Hematopoietic multipotent progenitor cell treated with erythropoietin and hydrocortisone succinate and interleukin-3 and kit ligand, for 4 days (in vitro differentiated cells): ENCODE results near the gene NEXN.
"Not testable (repeated sequence)": the region's sequence is repeated elsewhere in the genome, so short reads cannot be mapped to it uniquely, and the experiment has no call there.

Experiments used
- DNase-seq: peaks from one replicate; pipeline ENCODE4 v3.0.0-alpha.2; 2015

Gene NEXN

DNA sequence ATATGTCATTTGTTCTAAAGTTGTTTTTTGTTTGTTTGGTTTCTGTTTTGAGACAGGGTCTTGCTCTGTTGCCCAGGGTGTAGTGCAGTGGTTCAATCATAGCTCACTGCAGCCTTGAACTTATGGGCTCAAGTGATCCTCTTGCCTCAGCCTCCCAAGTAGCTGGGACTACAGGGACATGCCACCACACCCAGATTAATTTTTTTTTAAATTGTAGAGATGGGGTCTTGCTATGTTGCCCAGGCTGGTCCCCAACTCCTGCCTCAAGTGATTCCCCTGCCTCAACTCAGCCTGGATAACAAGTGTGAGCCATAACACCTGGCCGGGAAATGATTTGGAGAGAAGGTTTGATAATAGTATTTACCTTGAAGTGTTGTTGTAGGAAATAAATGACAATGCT lies 18.2 kb downstream of the NEXN start:
- no peak for DNase-seq

DNA sequence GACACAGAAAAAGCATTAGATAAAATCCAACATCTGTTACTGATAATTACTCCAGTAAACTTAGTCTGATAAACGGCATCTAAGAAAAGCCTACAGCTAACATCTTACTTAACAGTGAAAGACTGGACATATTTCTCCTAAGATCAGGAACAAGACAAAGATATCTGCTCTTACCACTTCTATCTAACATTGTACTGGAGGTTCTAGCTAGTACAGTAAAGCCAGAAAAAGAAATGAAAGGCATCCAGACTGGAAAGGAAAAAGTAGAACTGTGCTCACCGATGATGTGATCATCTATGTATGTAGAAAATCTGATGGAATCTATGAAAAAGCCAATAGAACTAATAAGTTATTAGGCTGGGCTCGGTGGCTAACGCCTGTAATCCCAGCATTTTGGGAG lies 21.7 kb downstream of the NEXN start:
- DNase-seq: no peak

DNA sequence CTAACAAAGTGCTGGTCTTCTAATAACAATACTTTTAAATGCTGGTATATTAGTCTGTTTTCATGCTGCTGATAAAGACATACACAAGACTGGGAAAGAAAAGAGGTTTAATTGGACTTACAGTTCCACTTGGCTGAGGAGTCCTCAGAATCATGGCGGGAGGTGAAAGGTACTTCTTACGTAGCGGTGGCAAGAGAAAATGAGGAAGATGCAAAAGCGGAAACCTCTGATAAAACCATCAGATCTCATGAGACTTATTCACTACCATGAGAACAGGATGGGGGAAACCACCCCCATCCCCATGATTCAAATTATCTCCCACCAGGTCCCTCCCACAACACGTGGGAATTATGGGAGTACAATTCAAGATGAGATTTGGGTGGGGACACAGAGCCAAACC lies 30.5 kb downstream of the NEXN start:
- not testable (repeated sequence) for DNase-seq

DNA sequence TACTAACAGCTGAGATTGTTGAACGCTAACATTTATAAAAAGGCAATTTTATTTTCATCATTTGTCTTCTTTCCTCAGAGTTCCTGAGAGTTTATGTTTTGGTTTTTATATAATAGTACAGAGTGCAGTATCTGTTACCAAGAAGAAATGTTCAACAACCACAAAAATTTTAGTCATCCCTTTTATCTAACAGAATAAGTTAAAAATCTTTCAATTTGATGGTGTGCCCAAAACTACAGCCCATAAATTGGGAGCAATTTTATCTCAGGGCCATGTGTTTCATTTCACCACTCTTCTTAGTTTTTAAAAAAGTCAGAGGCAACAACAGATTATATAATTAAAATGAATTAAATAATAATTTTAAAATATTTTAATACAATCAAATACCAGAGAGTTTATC lies 37.1 kb downstream of the NEXN start:
- DNase-seq: no peak

DNA sequence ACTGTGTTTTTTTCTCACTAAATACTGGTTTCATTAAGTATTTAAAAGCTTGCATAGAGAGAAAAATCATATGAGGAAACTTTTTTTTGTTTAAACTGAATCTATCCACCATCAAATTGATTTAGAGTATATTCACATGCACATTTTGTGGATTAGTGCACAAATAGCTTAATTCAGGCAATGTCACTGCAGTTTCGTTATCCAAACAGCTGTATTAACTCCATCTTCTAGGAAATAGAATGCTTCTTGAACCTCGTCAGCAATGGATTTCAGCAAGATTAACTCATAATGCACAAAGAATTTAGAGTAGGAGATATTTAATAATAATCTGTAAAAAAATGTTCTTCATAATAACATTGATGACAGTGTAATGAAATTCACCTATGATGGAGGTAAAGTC lies 37.5 kb downstream of the NEXN start:
- no peak for DNase-seq

DNA sequence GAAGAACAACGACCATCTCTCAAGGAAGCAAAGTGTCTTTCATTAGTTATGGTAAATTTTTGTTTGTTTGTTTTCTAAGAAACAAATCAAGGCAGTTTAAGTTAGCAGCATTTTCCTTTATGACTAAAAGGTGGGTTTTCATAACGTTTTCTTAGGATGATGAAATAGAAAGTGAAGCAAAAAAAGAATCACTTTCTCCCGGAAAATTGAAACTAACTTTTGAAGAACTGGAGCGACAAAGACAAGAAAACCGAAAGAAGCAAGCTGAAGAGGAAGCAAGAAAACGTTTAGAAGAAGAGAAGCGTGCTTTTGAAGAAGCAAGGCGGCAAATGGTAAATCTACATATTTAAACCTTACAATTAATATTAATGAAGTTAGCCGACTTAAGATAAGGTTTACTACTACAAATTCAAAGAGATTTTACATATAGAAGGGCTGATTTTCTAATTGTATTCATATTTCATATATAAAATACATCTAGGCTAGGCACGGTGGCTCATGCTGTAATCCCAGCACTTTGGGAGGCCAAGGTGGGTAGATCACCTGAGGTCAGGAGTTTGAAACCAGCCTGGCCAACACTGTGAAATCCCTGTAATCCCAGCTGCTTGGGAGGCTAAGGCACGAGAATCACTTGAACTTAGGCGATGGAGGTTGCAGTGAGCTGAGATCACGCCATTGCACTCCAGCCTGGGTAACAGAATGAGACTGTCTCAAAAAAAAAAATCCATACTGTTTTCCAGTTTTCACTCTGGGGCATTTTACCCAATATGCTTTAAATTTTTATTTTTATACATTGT lies 38.3 kb downstream of the NEXN start:
- DNase-seq: no peak

DNA sequence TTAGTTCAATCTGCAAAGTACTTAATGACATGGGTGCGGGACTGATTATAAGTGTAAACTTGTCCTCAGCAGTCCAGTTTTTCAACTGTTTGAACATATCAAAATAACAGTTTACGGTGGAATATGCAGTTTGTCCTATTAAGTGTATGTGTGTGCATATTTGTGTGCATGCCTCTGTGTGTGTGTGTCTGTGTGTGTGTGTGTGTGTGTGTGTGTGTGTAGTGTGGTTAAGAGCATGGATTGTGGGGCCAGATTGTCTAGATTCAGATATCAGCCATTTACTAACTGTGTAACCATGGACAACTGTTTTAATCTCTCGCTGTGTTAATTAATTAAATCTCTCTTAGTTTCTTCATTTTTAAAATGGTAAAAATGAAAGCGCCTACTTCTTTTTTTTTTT lies 39.0 kb downstream of the NEXN start:
- no peak for DNase-seq

DNA sequence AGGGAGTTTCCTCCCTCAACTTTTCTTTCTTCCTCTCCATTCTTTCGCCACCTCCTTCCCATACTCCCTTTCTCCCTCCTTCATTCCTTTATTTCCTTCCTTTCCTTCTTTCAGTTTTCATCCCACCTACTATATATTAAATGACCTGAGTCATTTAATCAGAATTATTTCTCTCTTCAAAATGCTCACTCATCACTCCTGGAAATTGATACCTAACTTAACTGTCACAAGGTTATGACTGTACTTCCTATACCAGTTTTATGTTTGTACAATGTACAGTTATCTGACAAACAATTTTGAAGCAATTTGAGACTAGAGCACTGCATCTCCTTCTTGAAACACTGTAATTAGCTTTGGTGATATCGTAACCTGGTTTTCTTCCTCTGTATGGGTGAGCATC lies 41.4 kb downstream of the NEXN start:
- no peak for DNase-seq

DNA sequence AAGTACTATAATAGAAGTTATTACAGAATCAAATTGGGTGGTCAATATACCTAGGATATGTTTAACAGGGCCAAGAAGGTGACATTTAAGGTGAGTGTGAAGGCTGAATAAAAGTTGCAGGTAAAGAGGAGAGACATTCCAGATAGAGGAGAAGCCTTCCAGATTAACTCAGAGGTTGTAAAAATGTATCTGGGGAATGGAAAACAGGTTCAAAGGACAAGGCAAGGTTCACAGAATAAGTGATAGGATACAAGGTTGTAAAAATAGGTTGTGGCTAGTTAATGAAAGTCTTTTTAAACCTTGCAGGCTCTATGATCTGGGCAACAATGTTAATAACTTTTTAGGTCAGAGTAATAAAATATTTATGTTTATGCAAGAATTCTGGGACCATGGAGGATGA lies 50.2 kb downstream of the NEXN start:
- no peak for DNase-seq

DNA sequence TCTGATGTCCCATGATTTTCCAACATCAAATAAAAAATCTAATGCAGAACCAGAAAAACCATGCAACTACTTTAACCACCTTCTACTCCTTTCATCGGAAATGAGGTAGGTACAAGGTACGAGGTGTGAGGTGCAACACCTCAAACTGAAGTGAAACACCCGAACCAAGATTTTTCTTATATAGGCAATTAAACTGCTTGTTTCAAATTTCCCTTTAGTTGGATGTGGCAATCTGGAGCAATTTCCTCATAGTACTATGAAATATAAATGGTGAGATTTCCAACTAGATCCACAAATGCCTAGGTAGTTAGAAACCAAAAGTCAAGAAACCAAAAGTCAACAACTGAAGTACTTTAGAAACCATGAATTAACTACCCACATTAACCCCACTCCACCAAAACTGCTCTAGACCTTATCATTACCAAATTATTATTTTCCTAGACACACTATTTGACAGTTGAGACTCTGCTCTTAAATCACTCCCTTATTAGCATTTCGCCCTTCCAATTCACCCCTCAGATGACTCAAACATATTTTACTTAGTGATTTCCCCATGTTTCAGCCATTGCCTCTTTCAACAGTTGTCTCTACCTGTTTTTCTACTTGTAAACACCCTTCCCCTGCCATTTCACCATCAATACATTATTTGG lies 52.6 kb downstream of the NEXN start:
- DNase-seq: no peak

DNA sequence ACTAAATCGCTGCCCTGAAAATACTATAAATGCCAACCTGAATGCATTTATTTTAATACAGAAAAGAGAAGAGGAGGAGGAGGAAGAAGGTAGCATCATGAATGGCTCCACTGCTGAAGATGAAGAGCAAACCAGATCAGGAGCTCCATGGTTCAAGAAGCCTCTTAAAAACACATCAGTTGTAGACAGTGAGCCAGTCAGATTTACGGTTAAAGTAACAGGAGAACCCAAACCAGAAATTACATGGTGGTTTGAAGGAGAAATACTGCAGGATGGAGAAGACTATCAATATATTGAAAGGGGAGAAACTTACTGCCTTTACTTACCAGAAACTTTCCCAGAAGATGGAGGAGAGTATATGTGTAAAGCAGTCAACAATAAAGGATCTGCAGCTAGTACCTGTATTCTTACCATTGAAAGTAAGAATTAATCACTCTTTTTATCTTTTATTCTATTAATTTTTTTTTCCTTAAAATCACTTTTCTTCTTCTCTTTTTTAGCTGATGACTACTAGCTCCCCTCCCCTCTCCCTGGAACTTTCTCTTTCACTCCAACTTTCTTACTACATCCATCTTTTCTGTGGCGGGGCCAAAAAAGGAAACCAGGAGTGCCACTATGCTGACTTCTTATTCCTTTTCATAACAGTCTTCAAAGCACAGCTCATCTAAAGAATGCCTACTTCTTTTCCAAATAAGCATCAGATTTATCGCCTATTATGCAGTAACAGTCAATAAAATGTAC lies 54.1 kb downstream of the NEXN start:
- DNase-seq: no peak

DNA sequence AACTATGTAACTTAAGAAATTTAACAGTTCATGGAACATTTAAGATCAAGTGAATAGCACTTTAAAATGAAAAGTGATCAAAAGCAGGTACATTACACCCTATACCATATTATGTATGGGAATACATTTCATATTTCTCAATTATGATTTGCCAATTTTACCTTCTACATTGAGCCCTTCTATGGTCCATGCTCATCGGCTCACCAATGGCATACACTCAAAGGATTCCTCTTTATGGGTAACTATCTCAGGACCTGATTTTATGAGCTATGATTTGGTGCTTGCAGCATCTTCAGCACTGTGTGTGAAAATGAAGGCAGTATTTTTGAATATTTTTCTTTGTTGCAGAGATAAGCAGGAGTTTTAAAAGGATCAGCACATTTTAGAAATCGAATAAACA lies 56.9 kb downstream of the NEXN start:
- no peak for DNase-seq

DNA sequence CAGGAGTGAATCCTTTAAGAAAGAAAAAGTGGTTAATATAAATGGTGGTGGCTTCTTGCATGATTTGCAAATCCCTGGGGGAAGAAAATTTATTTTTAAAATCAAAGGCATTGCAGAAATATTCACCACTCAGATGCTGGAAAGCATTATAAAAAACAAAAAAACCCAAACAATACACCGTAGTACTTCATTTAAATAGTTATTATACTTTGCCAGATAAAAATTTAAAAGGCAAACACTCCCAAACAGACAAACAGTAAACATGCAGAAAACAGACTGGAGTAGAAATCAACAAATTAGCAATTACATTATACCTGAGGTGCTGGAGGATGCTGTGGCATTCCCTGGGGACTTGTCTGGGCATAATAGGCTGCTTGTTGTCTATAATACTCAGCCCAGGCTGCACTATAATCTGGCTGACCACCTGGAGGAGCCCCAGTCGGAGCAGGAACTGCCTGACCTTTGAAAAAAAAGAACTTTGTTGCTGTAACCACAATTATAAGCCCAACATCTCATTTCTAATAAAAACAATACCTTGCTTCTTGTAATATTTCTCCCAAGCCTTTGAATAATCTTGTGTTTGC lies 60.5 kb downstream of the NEXN start:
- peak; percentile 58 for DNase-seq

DNA sequence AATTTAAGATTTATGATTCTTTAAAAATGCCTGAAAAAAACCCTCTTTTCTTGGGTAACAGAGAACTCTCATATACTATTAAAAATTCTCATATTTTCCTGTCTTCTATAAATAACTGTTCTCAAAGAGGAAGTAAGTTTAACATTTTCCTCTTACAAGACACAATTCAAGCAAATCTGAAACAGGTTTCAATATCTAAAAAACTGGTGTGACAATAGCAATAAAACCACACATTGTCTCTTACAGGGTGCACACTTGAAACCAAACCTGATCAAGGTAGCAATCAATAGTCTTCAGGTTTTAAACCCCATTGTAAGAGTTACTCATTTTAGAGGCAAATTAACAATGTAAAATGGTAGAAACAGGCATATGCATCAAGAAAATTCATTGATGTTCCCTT lies 62.4 kb downstream of the NEXN start:
- no peak for DNase-seq

DNA sequence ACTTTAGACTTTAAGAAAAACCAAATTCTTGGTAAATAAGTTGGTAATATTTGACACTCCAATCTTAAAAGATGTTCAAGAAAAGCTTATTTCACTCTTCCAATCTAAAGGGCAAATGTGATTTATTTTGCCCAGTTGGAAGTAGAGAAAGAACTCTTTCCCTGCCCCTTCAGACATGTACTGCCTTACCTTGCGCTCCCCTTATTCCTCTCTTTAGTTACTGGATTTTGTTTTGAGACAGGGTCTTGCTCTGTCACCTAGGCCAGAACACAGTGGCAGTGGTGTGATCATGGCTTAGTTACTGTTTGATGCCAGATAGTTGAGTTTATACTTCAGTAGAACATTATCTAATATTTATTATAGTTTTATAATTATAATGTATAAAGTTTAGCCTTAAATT lies 62.9 kb downstream of the NEXN start:
- no peak for DNase-seq

DNA sequence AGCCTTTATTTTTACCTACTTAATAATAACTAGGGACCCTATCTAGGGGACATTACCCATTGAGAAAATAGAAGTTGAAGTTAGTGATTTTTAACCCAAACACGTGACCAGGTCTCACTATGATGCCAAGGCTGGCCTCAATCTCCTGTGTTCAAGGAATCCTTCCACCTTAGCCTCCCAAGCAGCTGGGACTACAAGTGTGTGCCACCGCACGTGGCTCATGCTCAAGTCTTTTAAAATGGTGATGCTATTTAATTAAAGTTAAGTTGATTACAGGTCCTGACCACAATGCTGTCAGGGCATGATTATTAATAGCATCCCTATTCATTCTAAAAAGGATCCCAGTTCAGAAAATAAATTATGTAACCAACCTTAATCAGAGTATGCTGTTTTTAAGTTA lies 65.5 kb downstream of the NEXN start:
- DNase-seq: no peak

DNA sequence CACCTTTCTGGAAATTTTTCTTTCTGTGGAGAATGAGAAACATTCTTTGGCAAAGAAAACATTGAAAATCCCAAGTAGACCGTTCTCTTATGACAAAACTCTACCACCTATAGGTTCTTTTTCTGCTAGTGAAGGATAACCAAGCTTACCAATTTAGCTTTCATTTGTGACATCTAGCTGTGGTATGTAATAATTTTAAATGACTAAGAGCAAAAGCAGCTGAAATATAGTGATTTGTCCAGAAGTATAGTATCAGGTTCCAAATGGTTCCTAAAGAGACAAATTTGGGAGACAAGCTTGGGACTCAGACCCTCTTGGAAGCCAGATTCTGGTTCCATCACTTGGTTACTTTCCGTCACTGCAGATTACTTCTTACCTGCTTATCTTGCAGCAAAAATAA lies 66.1 kb downstream of the NEXN start:
- DNase-seq: no peak

DNA sequence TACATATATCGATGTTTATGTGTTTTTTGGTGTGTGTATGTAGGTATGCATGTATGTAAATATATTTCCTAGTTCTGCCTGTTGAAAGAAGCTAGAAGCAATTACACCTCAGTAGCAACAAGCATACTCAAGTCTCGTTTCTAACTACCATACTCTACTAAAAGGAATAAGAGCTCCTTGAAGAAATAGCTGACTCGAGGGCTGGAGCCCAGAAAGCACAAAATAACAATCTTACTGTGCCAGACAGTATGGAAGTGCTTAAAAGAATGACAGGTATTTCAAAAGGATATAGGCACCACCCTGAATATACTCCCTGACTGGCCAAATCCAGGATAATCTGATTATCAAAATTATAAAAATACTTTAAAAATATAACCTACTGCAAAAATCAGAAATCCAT lies 67.3 kb downstream of the NEXN start:
- DNase-seq: no peak

DNA sequence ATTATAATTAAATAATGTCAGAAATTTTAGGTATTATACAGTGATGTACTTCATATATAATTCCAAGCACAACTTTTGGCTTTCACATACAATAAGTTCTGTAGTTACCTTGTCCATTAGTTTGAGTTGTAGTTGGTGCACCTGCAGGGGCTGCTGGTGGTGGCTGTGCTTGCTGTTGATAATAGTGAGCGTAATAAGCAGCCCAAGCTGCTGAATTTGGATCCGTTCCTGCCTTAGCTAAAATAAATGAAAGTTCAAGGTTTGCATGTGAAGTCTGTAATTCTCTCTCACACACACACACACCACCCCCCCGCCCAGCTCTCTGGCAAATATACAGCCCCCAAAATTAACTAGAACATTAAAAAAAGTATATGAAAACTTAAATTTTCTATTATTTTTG lies 68.0 kb downstream of the NEXN start:
- DNase-seq: no peak

DNA sequence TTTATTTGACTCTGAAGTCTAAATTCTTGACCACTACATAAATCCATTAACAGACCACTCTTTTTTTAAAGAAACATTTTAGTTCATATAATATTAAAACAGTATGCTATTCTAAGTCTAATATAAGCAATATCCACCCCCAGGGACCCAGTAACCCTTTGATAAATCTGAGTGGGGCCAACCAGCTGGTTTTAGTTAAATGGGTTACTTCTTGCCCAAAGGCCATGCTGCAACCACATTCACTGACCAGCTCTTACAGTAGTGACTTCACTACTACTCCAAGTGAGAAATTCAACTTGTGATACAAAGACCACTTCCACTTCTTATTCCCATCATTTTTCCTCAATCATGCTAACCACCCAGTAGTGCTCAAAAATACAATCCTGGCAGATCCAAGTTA lies 70.0 kb downstream of the NEXN start:
- no peak for DNase-seq

DNA sequence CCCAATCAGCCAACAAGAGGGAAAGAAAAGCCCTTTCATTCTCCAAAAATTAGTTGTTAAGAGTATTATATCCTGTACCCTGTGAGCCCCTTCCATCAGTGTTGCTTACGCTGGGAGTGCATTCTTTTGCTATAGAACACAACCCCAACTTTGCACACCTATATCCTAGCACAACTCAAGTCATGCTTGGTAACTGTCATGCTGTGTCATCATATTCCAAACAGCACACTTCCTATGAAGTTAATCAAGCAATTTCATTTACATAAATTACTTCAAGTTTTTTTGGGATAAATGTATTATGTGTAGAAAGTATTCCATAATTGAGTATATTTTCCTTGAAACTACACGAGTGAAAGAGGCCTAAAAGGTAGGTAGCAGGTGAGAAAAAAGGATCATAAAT lies 70.4 kb downstream of the NEXN start:
- DNase-seq: no peak

DNA sequence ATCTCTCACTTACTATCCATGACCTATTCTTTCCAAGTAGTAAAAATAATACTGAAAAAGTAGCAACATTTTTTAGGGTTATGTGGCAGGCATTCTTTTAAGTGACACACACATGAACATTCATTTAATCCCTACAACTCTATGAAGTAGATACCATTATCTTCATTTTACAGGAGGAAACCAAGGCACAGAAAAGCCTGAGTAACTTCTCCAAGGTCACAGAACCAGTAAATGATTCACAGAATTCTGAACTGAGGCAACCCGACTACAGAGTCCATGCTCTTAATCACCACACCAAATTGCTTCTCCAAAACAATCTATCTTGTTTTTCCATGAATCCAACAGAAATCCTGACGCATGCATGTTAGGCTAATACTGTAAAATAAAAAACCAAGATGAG lies 73.0 kb downstream of the NEXN start:
- no peak for DNase-seq

DNA sequence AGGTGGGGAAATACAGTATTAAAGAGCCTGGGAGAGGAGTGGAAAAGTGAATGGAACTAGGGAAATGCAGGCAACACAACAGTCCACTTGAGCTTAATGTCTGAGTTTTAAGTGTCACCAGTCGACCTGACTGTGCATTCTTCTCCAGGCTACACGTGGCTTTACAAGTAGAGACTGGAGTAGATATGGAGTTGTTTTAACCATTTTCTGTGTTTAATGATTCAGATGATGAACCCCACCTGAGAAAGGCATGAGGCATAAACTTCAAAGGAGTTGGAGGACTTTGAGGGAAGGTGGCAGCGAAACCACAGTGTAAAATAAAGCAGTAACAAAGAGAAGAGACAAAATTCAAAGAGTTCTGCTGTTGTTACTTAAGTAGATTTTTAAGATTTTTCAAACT lies 77.9 kb downstream of the NEXN start:
- no peak for DNase-seq

DNA sequence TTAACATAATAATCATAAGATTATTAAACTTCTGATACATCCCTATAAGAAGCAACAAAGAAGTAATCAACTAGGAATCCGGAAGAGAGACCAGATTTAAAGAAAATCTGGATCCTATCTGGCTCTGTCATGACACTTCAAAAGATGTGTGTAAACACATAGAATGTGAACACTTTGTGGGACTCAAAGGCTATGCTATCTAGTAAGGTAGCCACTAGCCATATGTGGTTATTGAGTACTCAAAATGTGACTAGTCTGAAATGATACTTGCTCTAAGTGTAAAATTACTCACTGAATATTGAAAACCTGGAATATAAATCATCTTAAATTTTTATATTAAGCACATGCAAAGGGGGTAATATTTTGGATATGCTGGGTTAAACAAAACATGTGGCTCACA lies 81.8 kb downstream of the NEXN start:
- DNase-seq: no peak
